T-helper 1 cell treated with Interleukin-12 subunit alpha and Interleukin-12 subunit beta and Interleukin-4 antibody, amounts not matched to agents 30 μg/mL and 1 μg/mL, for 36 hours (primary cell): Measurements from ENCODE around the gene NUP50.

Source experiments
- H3K27ac Mint-ChIP-seq: one replicate; pipeline ENCODE4 v1.8.0; 2021; ENCODE audit warnings: mild to moderate bottlenecking, mixed read lengths
- H3K27me3 Mint-ChIP-seq: one replicate; pipeline ENCODE4 v1.8.0; 2021; ENCODE audit warnings: low read depth, mixed read lengths
- H3K36me3 Mint-ChIP-seq: one replicate; pipeline ENCODE4 v1.8.0; 2021; ENCODE audit warnings: low read depth, mixed read lengths
- H3K4me1 Mint-ChIP-seq: one replicate; pipeline ENCODE4 v1.8.0; 2021; ENCODE audit warnings: low read depth, mixed read lengths
- H3K4me3 Mint-ChIP-seq: one replicate; pipeline ENCODE4 v1.8.0; 2021; ENCODE audit warnings: mild to moderate bottlenecking, moderate library complexity, mixed read lengths
- H3K9me3 Mint-ChIP-seq: one replicate; pipeline ENCODE4 v1.8.0; 2021; ENCODE audit warnings: mixed read lengths

The NUP50 gene

GRCh38 chr22:45196308-45196707 lies 32.6 kb downstream of the NUP50 start:
- Mint-ChIP-seq H3K27ac (no peak overlapping the region), H3K9me3 (no peaks in the 10 kb centered on the region), H3K4me3 (no peak overlapping the region), H3K36me3 (no peaks in the 10 kb centered on the region), H3K4me1 (no peaks in the 10 kb centered on the region), H3K27me3 (no peaks in the 10 kb centered on the region)

GRCh38 chr22:45196926-45197605 lies 33.3 kb downstream of the NUP50 start:
- no peaks in the 10 kb centered on the region for H3K4me1 Mint-ChIP-seq
- no peak overlapping the region for H3K27ac Mint-ChIP-seq
- no peaks in the 10 kb centered on the region for H3K36me3 Mint-ChIP-seq

GRCh38 chr22:45197606-45198462 lies 34.1 kb downstream of the NUP50 start:
- peak overlapping the region; percentile 57 for H3K27ac Mint-ChIP-seq

More at GRCh38 chr22:45196926-45197605, 33.3 kb downstream of the NUP50 start:
- no peaks in the 10 kb centered on the region for H3K9me3 Mint-ChIP-seq
- no peak overlapping the region for H3K4me3 Mint-ChIP-seq
- H3K27me3 Mint-ChIP-seq, result no peaks in the 10 kb centered on the region

GRCh38 chr22:45198463-45198795 lies 34.7 kb downstream of the NUP50 start:
- Mint-ChIP-seq H3K27me3 (no peaks in the 10 kb centered on the region), H3K27ac (no peak overlapping the region), H3K4me1 (no peaks in the 10 kb centered on the region), H3K4me3 (no peak overlapping the region), H3K9me3 (no peaks in the 10 kb centered on the region), H3K36me3 (no peaks in the 10 kb centered on the region)

More at GRCh38 chr22:45197606-45198462, 34.1 kb downstream of the NUP50 start:
- no peak overlapping the region for H3K4me3 Mint-ChIP-seq
- no peaks in the 10 kb centered on the region for H3K27me3 Mint-ChIP-seq
- H3K36me3 Mint-ChIP-seq, result no peaks in the 10 kb centered on the region
- H3K9me3 Mint-ChIP-seq, result no peaks in the 10 kb centered on the region
- H3K4me1 Mint-ChIP-seq, result no peaks in the 10 kb centered on the region

- Mint-ChIP-seq H3K27me3 (no peaks in the 10 kb centered on the region), H3K36me3 (no peaks in the 10 kb centered on the region), H3K4me3 (no peak overlapping the region), H3K4me1 (no peaks in the 10 kb centered on the region), H3K27ac (no peak overlapping the region), H3K9me3 (no peaks in the 10 kb centered on the region)
These were observed 36.0 kb downstream of the NUP50 start for GRCh38 chr22:45199723-45200122.

- no peaks in the 10 kb centered on the region for H3K36me3 Mint-ChIP-seq
- no peaks in the 10 kb centered on the region for H3K27me3 Mint-ChIP-seq
These were observed 36.5 kb downstream of the NUP50 start for GRCh38 chr22:45200230-45200629.

GRCh38 chr22:45200860-45201511 lies 37.3 kb downstream of the NUP50 start:
- H3K9me3 Mint-ChIP-seq, result no peaks in the 10 kb centered on the region
- no peaks in the 10 kb centered on the region for H3K4me1 Mint-ChIP-seq
- H3K4me3 Mint-ChIP-seq, result no peak overlapping the region
- H3K36me3 Mint-ChIP-seq, result no peaks in the 10 kb centered on the region
- no peak overlapping the region for H3K27ac Mint-ChIP-seq
- H3K27me3 Mint-ChIP-seq, result no peaks in the 10 kb centered on the region

More at GRCh38 chr22:45200230-45200629, 36.5 kb downstream of the NUP50 start:
- Mint-ChIP-seq H3K4me1 (no peaks in the 10 kb centered on the region), H3K4me3 (no peak overlapping the region), H3K9me3 (no peaks in the 10 kb centered on the region), H3K27ac (no peak overlapping the region)

GRCh38 chr22:45201678-45202332 lies 38.1 kb downstream of the NUP50 start:
- H3K27me3 Mint-ChIP-seq, result no peaks in the 10 kb centered on the region
- no peak overlapping the region for H3K4me3 Mint-ChIP-seq
- H3K27ac Mint-ChIP-seq, result no peak overlapping the region
- H3K9me3 Mint-ChIP-seq, result no peaks in the 10 kb centered on the region
- no peaks in the 10 kb centered on the region for H3K36me3 Mint-ChIP-seq
- H3K4me1 Mint-ChIP-seq, result no peaks in the 10 kb centered on the region

- H3K4me1 Mint-ChIP-seq, result no peaks in the 10 kb centered on the region
- H3K36me3 Mint-ChIP-seq, result no peaks in the 10 kb centered on the region
- H3K27ac Mint-ChIP-seq, result no peak overlapping the region
- H3K27me3 Mint-ChIP-seq, result no peaks in the 10 kb centered on the region
- H3K4me3 Mint-ChIP-seq, result no peak overlapping the region
- H3K9me3 Mint-ChIP-seq, result no peaks in the 10 kb centered on the region
These were observed 38.8 kb downstream of the NUP50 start for GRCh38 chr22:45202333-45203149.

- Mint-ChIP-seq H3K4me1 (no peaks in the 10 kb centered on the region), H3K4me3 (no peak overlapping the region), H3K27me3 (no peaks in the 10 kb centered on the region), H3K9me3 (no peaks in the 10 kb centered on the region), H3K36me3 (no peaks in the 10 kb centered on the region), H3K27ac (no peak overlapping the region)
These were observed 39.6 kb downstream of the NUP50 start for GRCh38 chr22:45203150-45203951.

- Mint-ChIP-seq H3K36me3 (no peaks in the 10 kb centered on the region), H3K4me1 (no peaks in the 10 kb centered on the region), H3K4me3 (no peak overlapping the region), H3K27me3 (no peaks in the 10 kb centered on the region), H3K27ac (no peak overlapping the region), H3K9me3 (no peaks in the 10 kb centered on the region)
These were observed 40.5 kb downstream of the NUP50 start for GRCh38 chr22:45204241-45204640.

GRCh38 chr22:45204819-45205218 lies 41.1 kb downstream of the NUP50 start:
- H3K4me3 Mint-ChIP-seq, result no peak overlapping the region
- H3K27me3 Mint-ChIP-seq, result no peaks in the 10 kb centered on the region
- H3K9me3 Mint-ChIP-seq, result no peaks in the 10 kb centered on the region
- no peaks in the 10 kb centered on the region for H3K4me1 Mint-ChIP-seq
- no peaks in the 10 kb centered on the region for H3K36me3 Mint-ChIP-seq
- no peak overlapping the region for H3K27ac Mint-ChIP-seq

GRCh38 chr22:45205276-45205925 lies 41.7 kb downstream of the NUP50 start:
- H3K27ac Mint-ChIP-seq, result no peak overlapping the region
- no peaks in the 10 kb centered on the region for H3K9me3 Mint-ChIP-seq
- H3K27me3 Mint-ChIP-seq, result no peaks in the 10 kb centered on the region
- no peak overlapping the region for H3K4me3 Mint-ChIP-seq
- no peaks in the 10 kb centered on the region for H3K36me3 Mint-ChIP-seq
- H3K4me1 Mint-ChIP-seq, result no peaks in the 10 kb centered on the region
